ENCODE data around the gene NAP1L4.

Gene NAP1L4

DNA sequence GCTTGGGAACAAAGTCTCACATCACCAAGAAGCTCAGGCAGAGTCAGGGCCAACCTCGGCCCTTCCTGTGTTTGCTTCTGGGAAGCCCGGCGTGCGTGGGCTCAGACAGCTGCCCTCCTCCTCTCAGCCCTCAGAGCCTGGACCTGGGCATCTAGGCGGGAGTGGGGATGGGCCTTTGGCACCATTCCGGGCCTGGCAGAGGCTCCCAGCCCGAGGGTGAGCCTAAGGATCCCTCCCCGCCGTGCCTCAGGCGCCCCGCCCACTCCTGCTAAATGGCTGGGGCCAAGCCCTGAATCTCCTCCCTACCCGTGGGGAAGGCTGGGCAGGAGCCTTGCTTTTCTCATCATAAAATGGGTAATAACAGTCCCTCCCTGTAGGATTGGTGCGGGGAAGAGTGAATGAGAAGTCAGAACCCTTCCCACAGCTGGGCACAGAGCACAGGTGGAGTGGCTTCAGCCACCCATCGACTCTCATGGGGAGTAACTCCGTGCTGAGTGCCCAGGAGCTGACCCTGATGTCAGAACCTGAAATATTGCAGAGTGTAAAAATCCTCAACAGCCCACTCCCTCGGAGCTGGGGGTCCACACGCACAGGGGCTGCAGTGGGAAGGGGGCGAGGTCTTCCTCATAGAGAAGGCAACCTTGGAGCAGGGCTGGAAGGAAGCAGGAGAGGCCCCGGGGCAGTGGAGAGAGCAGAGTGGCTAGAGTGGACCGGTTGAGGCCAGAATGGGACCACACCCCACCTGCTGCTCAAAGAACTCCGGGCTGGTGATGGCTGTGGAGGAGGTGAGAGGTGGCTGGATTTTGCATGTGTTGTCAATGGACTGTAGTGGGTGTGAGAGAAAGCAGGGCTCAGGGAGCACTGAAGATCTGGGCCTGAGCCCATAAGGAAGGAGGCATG lies 87.7 kb downstream of the NAP1L4 start:
- TF ChIP-seq TAF1 (IDR thresholded peaks at IDR 0.05; ENCODE audit: low read depth, low read length) (no peak), POU2F2 (IDR thresholded peaks at IDR 0.05; ENCODE audit: low read depth, low read length) (no peak), PAX5 (IDR thresholded peaks at IDR 0.05; ENCODE audit: insufficient read depth, low read length, severe bottlenecking) (no peak), POLR2AphosphoS5 (IDR thresholded peaks at IDR 0.05; ENCODE audit: low read depth, low read length) (no peak), SPI1 (IDR thresholded peaks at IDR 0.05; ENCODE audit: low read depth, low read length) (no peak), POLR2A (IDR thresholded peaks at IDR 0.05; ENCODE audit: low read depth, low read length) (no peak)
- FAIRE-seq (no peak), DNase-seq (ENCODE audit: insufficient read length, low spot score) (no peak)

DNA sequence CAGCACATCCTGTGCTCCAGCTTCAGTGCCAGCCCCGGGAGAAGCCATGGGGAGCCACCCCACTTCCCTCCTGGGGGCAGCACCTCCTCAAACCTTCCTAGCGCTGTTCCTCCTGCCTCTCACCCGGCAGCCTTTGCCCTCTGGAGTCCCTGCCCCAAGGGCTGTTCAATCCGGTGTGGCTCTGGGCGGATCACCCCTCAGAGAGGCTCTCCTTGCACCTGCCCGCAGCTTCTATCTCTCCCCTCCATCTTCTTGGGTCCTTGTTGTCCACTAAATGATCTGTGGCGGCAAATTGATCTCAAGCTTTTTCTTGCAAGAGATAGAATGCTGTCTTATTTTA lies 88.5 kb downstream of the NAP1L4 start:
- FAIRE-seq (no peak), DNase-seq (ENCODE audit: insufficient read length, low spot score) (no peak)
- TF ChIP-seq SPI1 (IDR thresholded peaks at IDR 0.05; ENCODE audit: low read depth, low read length) (no peak), TAF1 (IDR thresholded peaks at IDR 0.05; ENCODE audit: low read depth, low read length) (no peak), POLR2AphosphoS5 (IDR thresholded peaks at IDR 0.05; ENCODE audit: low read depth, low read length) (no peak), POU2F2 (IDR thresholded peaks at IDR 0.05; ENCODE audit: low read depth, low read length) (no peak), POLR2A (IDR thresholded peaks at IDR 0.05; ENCODE audit: low read depth, low read length) (no peak), PAX5 (IDR thresholded peaks at IDR 0.05; ENCODE audit: insufficient read depth, low read length, severe bottlenecking) (no peak)

GRCh38 chr11:2902784-2903671 lies 89.1 kb downstream of the NAP1L4 start:
- FAIRE-seq, result no peak
- no peak for DNase-seq (ENCODE audit: insufficient read length, low spot score)
- TF ChIP-seq POLR2AphosphoS5 (IDR thresholded peaks at IDR 0.05; ENCODE audit: low read depth, low read length) (no peak), POLR2A (IDR thresholded peaks at IDR 0.05; ENCODE audit: low read depth, low read length) (no peak), TAF1 (IDR thresholded peaks at IDR 0.05; ENCODE audit: low read depth, low read length) (no peak), PAX5 (IDR thresholded peaks at IDR 0.05; ENCODE audit: insufficient read depth, low read length, severe bottlenecking) (no peak), SPI1 (IDR thresholded peaks at IDR 0.05; ENCODE audit: low read depth, low read length) (no peak), POU2F2 (IDR thresholded peaks at IDR 0.05; ENCODE audit: low read depth, low read length) (no peak)

- peak; percentile 99 for DNase-seq (ENCODE audit: insufficient read length, low spot score)
- TF ChIP-seq PAX5 (IDR thresholded peaks at IDR 0.05; ENCODE audit: insufficient read depth, low read length, severe bottlenecking) (no peak), POLR2AphosphoS5 (IDR thresholded peaks at IDR 0.05; ENCODE audit: low read depth, low read length) (no peak), TAF1 (IDR thresholded peaks at IDR 0.05; ENCODE audit: low read depth, low read length) (no peak), POLR2A (IDR thresholded peaks at IDR 0.05; ENCODE audit: low read depth, low read length) (no peak), SPI1 (IDR thresholded peaks at IDR 0.05; ENCODE audit: low read depth, low read length) (peak; percentile 52), POU2F2 (IDR thresholded peaks at IDR 0.05; ENCODE audit: low read depth, low read length) (no peak)
- FAIRE-seq, result peak; percentile 94
Observed at GRCh38 chr11:2901854-2902783, 90.0 kb downstream of the NAP1L4 start.

GRCh38 chr11:2901196-2901796 lies 90.8 kb downstream of the NAP1L4 start:
- TF ChIP-seq POLR2A (IDR thresholded peaks at IDR 0.05; ENCODE audit: low read depth, low read length) (no peak), POU2F2 (IDR thresholded peaks at IDR 0.05; ENCODE audit: low read depth, low read length) (no peak), PAX5 (IDR thresholded peaks at IDR 0.05; ENCODE audit: insufficient read depth, low read length, severe bottlenecking) (no peak), SPI1 (IDR thresholded peaks at IDR 0.05; ENCODE audit: low read depth, low read length) (no peak), TAF1 (IDR thresholded peaks at IDR 0.05; ENCODE audit: low read depth, low read length) (no peak), POLR2AphosphoS5 (IDR thresholded peaks at IDR 0.05; ENCODE audit: low read depth, low read length) (no peak)
- no peak for DNase-seq (ENCODE audit: insufficient read length, low spot score)
- no peak for FAIRE-seq

- TF ChIP-seq TAF1 (IDR thresholded peaks at IDR 0.05; ENCODE audit: low read depth, low read length) (no peak), POLR2AphosphoS5 (IDR thresholded peaks at IDR 0.05; ENCODE audit: low read depth, low read length) (no peak), POLR2A (IDR thresholded peaks at IDR 0.05; ENCODE audit: low read depth, low read length) (no peak), POU2F2 (IDR thresholded peaks at IDR 0.05; ENCODE audit: low read depth, low read length) (no peak), PAX5 (IDR thresholded peaks at IDR 0.05; ENCODE audit: insufficient read depth, low read length, severe bottlenecking) (no peak), SPI1 (IDR thresholded peaks at IDR 0.05; ENCODE audit: low read depth, low read length) (no peak)
- DNase-seq (ENCODE audit: insufficient read length, low spot score) (no peak), FAIRE-seq (peak; percentile 5)
Observed at GRCh38 chr11:2899080-2899783, 92.9 kb downstream of the NAP1L4 start.

- no peak for TF ChIP-seq POLR2A (IDR thresholded peaks at IDR 0.05; ENCODE audit: low read depth, low read length)
- no peak for TF ChIP-seq POLR2AphosphoS5 (IDR thresholded peaks at IDR 0.05; ENCODE audit: low read depth, low read length)
- TF ChIP-seq PAX5 (IDR thresholded peaks at IDR 0.05; ENCODE audit: insufficient read depth, low read length, severe bottlenecking), result no peak
- no peak for TF ChIP-seq TAF1 (IDR thresholded peaks at IDR 0.05; ENCODE audit: low read depth, low read length)
- no peak for TF ChIP-seq POU2F2 (IDR thresholded peaks at IDR 0.05; ENCODE audit: low read depth, low read length)
- no peak for TF ChIP-seq SPI1 (IDR thresholded peaks at IDR 0.05; ENCODE audit: low read depth, low read length)
- DNase-seq (ENCODE audit: insufficient read length, low spot score), result no peak
- peak; percentile 61 for FAIRE-seq
Observed at GRCh38 chr11:2898366-2899079, 93.6 kb downstream of the NAP1L4 start.
